Nephron progenitor cell (in vitro differentiated cells): ENCODE measurements around the gene MICALL1.

Experiments
- DNase-seq: peaks from one replicate; pipeline ENCODE4 v3.0.0; 2021
- H3K27ac Mint-ChIP-seq: 2 replicates; pipeline ENCODE4 v1.8.0; 2021; ENCODE audit warnings: mild to moderate bottlenecking, moderate library complexity, mixed read lengths
- H3K27me3 Mint-ChIP-seq: 2 replicates; pipeline ENCODE4 v1.8.0; 2021; ENCODE audit warnings: mild to moderate bottlenecking, low read depth, mixed read lengths; ENCODE audit not compliant: poor library complexity
- H3K36me3 Mint-ChIP-seq: 2 replicates; pipeline ENCODE4 v1.8.0; 2021; ENCODE audit warnings: low read depth, mixed read lengths
- H3K4me1 Mint-ChIP-seq: 2 replicates; pipeline ENCODE4 v1.8.0; 2021; ENCODE audit warnings: mixed read lengths
- H3K4me3 Mint-ChIP-seq: 2 replicates; pipeline ENCODE4 v1.8.0; 2021; ENCODE audit warnings: mild to moderate bottlenecking, moderate library complexity, mixed read lengths
- H3K9me3 Mint-ChIP-seq: 2 replicates; pipeline ENCODE4 v1.8.0; 2021; ENCODE audit warnings: mild to moderate bottlenecking, moderate library complexity, mixed read lengths
- TF ChIP-seq, protein P1 (sequence below): fragments of 200-600 bp; sonication (generic); IDR thresholded peaks from 2 replicates; pipeline ENCODE4 v1.5.0; 2021; ENCODE audit warnings: antibody characterized with exemption

The MICALL1 gene

DNA sequence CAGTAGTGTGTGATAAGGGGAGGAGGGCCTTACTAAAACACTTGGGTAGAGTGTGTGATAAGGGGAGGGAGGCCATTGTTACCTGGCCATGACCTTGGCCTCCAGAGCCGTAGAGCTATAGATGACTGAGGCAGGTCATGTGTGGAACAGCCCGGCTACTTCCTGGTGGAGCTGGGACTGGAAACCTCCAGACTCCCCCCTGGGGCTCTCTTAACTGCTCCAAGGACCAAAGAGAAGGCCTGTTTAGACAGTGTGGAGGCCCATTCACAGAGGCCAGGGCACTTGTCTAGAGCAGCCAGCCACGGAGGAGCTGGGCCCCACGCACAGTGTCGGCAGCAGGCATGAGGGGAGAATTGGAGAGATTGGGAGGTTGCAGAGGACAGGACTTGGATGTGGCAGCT is 12.5 kb upstream of the MICALL1 start:
- no peak for DNase-seq
- no peak overlapping the region for H3K4me3 Mint-ChIP-seq
- peaks cover 28% of the 10 kb centered on the region for H3K36me3 Mint-ChIP-seq
- no peaks in the 10 kb centered on the region for H3K27me3 Mint-ChIP-seq
- no peaks in the 10 kb centered on the region for H3K9me3 Mint-ChIP-seq
- TF ChIP-seq, protein P1, sequence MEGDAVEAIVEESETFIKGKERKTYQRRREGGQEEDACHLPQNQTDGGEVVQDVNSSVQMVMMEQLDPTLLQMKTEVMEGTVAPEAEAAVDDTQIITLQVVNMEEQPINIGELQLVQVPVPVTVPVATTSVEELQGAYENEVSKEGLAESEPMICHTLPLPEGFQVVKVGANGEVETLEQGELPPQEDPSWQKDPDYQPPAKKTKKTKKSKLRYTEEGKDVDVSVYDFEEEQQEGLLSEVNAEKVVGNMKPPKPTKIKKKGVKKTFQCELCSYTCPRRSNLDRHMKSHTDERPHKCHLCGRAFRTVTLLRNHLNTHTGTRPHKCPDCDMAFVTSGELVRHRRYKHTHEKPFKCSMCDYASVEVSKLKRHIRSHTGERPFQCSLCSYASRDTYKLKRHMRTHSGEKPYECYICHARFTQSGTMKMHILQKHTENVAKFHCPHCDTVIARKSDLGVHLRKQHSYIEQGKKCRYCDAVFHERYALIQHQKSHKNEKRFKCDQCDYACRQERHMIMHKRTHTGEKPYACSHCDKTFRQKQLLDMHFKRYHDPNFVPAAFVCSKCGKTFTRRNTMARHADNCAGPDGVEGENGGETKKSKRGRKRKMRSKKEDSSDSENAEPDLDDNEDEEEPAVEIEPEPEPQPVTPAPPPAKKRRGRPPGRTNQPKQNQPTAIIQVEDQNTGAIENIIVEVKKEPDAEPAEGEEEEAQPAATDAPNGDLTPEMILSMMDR: no peak
- H3K4me1 Mint-ChIP-seq: peaks cover 44% of the 10 kb centered on the region
- peak overlapping the region; percentile 96 for H3K27ac Mint-ChIP-seq

DNA sequence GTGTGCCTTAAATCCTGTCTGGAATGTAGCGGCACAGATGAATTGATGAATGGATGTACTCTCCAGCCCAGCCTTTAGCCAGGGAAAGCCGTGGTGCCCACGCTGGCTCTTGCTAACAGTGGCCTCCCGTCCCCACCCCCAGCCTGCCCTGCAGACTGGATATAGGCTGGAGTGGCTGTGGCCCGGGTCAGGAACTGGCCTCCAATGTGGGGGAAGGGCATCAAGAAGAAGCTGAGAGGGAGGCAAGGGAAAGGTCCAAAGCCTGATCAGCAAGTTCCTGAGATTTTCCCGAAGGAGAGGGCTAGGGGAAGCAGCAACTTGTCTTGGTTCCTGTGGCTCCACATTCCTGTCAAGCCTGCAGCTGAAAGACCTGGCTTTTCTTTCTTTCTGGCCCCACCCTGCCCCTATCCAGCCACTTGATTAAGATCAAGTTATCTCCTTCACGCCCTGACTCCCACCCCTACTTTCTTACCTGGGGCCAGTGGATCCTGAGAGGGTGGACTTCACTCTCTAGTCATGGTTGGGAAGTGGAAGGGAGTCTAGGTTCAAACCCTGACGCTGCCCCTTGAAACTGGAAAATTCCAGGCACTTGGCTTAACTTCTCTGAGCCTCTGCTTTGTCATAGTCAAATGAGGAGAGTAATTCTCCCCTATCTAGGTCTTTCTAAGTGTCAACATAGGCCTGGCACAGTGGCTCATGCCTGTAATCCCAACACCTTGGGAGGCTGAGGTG is 11.0 kb upstream of the MICALL1 start:
- H3K9me3 Mint-ChIP-seq: no peaks in the 10 kb centered on the region
- TF ChIP-seq, protein P1: no peak
- peaks cover 15% of the 10 kb centered on the region for H3K36me3 Mint-ChIP-seq
- peak; percentile 13 for DNase-seq
- H3K27me3 Mint-ChIP-seq: no peaks in the 10 kb centered on the region
- H3K4me1 Mint-ChIP-seq: peaks cover 46% of the 10 kb centered on the region
- H3K4me3 Mint-ChIP-seq: no peak overlapping the region
- peak overlapping the region; percentile 49 for H3K27ac Mint-ChIP-seq

DNA sequence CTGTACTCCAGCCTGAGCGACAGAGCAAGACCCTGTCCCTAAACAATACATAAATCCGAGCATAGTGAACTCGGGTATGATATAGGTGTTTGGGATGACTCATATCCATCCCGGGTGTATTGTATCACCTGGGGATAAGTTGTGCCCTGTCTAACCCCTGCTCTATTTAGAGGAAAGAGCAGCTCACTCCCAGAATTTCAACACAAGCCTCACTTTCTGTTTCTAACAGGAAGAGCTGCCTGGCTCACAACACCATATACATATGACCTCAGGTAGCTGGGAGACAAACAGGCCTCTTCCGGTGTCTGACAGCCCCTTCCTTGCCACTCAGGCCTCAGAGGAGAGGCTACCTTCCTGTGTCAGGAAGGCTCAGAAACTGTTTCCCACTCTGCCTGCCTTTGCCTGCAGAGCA is 9.9 kb upstream of the MICALL1 start:
- Mint-ChIP-seq H3K9me3 (no peaks in the 10 kb centered on the region), H3K4me3 (no peak overlapping the region), H3K36me3 (peaks cover 9% of the 10 kb centered on the region), H3K4me1 (peaks cover 46% of the 10 kb centered on the region), H3K27me3 (no peaks in the 10 kb centered on the region), H3K27ac (peak overlapping the region; percentile 92)
- DNase-seq: no peak
- TF ChIP-seq, protein P1: no peak

DNA sequence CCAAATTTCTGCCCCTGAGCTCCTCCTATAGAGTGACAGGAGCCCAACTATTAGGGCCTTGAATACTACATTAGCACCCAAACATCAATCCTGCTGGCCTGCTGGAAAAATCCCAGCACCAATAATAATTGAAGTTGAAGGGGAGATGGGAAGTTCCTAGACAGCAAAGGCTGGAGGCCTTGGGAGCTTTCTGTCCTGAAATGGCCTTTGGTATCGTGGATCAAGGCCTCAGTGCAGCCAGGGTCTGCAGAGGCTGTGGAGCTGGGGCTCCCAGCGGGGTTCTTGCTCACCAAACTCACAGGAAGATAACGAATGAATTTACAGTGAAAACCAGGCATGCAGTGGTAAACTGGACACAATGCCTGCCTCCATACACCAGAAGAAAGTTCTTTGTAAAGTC is 9.2 kb upstream of the MICALL1 start:
- no peaks in the 10 kb centered on the region for H3K27me3 Mint-ChIP-seq
- H3K27ac Mint-ChIP-seq: peak overlapping the region; percentile 92
- no peak overlapping the region for H3K4me3 Mint-ChIP-seq
- H3K9me3 Mint-ChIP-seq: no peaks in the 10 kb centered on the region
- H3K4me1 Mint-ChIP-seq: peaks cover 46% of the 10 kb centered on the region
- peaks cover 2% of the 10 kb centered on the region for H3K36me3 Mint-ChIP-seq
- TF ChIP-seq, protein P1: no peak
- DNase-seq: no peak

DNA sequence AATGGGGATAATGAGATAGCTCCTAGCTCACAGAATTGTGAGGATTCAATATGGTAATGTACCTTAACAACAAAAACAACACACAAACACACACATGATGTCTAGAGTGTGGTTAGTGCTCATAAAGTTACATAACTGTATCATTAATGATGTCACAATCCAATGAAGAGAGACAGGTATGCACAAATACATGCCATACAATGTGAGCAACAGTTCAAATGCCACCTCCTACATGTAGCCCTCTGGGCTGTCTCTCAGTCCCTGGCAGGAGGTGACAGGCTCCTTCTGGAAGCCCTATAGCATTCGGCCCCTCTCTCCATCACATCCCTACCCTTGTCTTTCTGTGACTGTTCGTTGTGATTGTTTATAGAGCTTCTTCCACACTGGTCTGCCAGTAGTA is 8.3 kb upstream of the MICALL1 start:
- peaks cover 46% of the 10 kb centered on the region for H3K4me1 Mint-ChIP-seq
- H3K36me3 Mint-ChIP-seq: no peaks in the 10 kb centered on the region
- TF ChIP-seq, protein P1: no peak
- no peak for DNase-seq
- peak overlapping the region; percentile 98 for H3K27ac Mint-ChIP-seq
- no peaks in the 10 kb centered on the region for H3K27me3 Mint-ChIP-seq
- H3K4me3 Mint-ChIP-seq: no peak overlapping the region
- H3K9me3 Mint-ChIP-seq: no peaks in the 10 kb centered on the region
